Measurements from ENCODE around the gene SPOCK1. TPM values are rescaled to one million over a fixed set of nuclear protein-coding genes. Genes with fewer than 3 reads are reported as not detected.

The SPOCK1 gene
- polyA plus RNA-seq, 3 donors = 1.8 to 5.7 (median 2.1) TPM

DNA sequence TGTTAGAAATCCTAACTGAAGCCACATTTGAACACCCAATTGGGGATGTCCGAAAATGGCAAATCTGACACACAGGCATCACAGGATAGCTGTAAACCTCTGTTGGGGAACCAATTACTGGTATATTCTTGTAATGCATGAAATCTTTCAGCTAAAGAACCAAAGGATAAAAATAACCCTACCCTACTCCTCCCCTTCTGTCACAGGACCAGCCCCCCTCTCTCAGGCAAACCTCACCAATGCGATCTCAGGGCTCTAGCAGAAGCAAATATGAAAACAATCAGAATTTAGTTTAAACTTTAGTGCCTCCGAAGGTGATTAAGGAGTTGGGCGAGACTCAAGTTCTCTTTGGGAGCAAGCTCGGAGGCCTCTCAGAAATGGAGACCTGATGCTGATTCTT is 499.3 kb downstream of the SPOCK1 start:
- Histone ChIP-seq H3K4me2 (replicated peaks; ENCODE audit: extremely low read depth, low read length, poor library complexity, severe bottlenecking) (no peak overlapping the region), H4K20me1 (ENCODE audit: insufficient read depth, low read length) (no peaks in the 10 kb centered on the region), H3K79me2 (ENCODE audit: insufficient read depth, low read length) (no peaks in the 10 kb centered on the region), H3K9me3 (replicated peaks in 1 of 2; ENCODE audit: control insufficient read depth in 1 of 2, insufficient read depth in 1 of 2, low read length in 2 of 2) (peaks cover 5 to 8% of the 10 kb centered on the region in 2 donors), H3K27ac (ENCODE audit: low read depth in 1 of 2, low read length in 2 of 2) (no peak overlapping the region), H3K4me1 (ENCODE audit: control insufficient read depth in 1 of 2, insufficient read depth in 2 of 2, low read length in 2 of 2) (no peaks in the 10 kb centered on the region), H3K36me3 (replicated peaks in 1 of 2; ENCODE audit: control insufficient read depth in 1 of 2, insufficient read depth in 2 of 2, low read length in 2 of 2) (no peaks in the 10 kb centered on the region), H3K27me3 (ENCODE audit: control insufficient read depth in 2 of 2, insufficient read depth in 2 of 2, low read length in 2 of 2) (no peaks in the 10 kb centered on the region), H3K4me3 (replicated peaks in 1 of 3; ENCODE audit: low read depth in 2 of 3, low read length in 3 of 3) (no peak overlapping the region), H2AFZ (ENCODE audit: insufficient read depth, low read depth, low read length, poor library complexity, severe bottlenecking) (no peak overlapping the region), H3K9ac (ENCODE audit: insufficient read depth, low read length, poor library complexity, severe bottlenecking) (no peak overlapping the region)
- Mint-ChIP-seq H3K4me3 (no peak overlapping the region), H3K27me3 (ENCODE audit: low read depth in 3 of 3) (peaks cover 0 to 2% (median 0%) of the 10 kb centered on the region in 3 donors), H3K4me1 (no peaks in the 10 kb centered on the region), H3K9me3 (peaks cover 2 to 15% (median 5%) of the 10 kb centered on the region in 7 donors), H3K27ac (no peak overlapping the region), H3K36me3 (no peaks in the 10 kb centered on the region)
- 100% methylated on average over 2 of the region's 5 CpGs for WGBS (ENCODE audit: insufficient coverage)
- no peak for DNase-seq
- TF ChIP-seq, protein P1, sequence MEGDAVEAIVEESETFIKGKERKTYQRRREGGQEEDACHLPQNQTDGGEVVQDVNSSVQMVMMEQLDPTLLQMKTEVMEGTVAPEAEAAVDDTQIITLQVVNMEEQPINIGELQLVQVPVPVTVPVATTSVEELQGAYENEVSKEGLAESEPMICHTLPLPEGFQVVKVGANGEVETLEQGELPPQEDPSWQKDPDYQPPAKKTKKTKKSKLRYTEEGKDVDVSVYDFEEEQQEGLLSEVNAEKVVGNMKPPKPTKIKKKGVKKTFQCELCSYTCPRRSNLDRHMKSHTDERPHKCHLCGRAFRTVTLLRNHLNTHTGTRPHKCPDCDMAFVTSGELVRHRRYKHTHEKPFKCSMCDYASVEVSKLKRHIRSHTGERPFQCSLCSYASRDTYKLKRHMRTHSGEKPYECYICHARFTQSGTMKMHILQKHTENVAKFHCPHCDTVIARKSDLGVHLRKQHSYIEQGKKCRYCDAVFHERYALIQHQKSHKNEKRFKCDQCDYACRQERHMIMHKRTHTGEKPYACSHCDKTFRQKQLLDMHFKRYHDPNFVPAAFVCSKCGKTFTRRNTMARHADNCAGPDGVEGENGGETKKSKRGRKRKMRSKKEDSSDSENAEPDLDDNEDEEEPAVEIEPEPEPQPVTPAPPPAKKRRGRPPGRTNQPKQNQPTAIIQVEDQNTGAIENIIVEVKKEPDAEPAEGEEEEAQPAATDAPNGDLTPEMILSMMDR (IDR thresholded peaks at IDR 0.05) = no peak
- intact Hi-C loops (cut with micrococcal nuclease) = no loop called here

DNA sequence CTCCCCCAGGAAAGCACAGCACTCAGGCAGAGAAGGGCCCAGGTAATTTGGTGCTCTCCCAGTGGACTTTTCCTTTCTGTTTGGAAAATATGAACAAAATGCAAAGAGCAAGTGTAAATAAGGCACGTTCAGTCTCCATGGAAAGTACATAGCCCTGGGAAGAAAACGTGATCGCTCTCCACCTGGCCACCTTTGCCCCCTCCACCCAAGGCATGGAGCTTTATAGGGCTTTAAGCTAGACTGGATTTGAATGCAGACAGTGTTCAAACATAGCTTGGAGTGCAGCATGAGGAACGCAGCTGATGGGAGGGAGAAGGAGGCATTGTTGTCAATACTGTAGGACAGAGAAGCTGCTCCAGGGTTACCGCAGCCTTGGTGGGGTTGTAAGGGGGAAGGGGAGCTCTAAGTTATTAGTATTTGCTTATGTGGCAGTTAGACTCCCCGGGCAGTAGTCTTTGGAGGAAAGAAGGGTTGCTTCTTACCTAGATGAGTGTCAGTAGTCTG is 500.2 kb downstream of the SPOCK1 start:
- Histone ChIP-seq H3K4me2 (replicated peaks; ENCODE audit: extremely low read depth, low read length, poor library complexity, severe bottlenecking) (no peak overlapping the region), H3K36me3 (replicated peaks in 1 of 2; ENCODE audit: control insufficient read depth in 1 of 2, insufficient read depth in 2 of 2, low read length in 2 of 2) (no peaks in the 10 kb centered on the region)

More for the DNA sequence above, 500.2 kb downstream of the SPOCK1 start:
- intact Hi-C loops (cut with micrococcal nuclease) = no loop called here
- WGBS (ENCODE audit: insufficient coverage) = 89% methylated on average over 2 of the region's 6 CpGs
- Histone ChIP-seq H3K9ac (ENCODE audit: insufficient read depth, low read length, poor library complexity, severe bottlenecking) (no peak overlapping the region), H3K79me2 (ENCODE audit: insufficient read depth, low read length) (no peaks in the 10 kb centered on the region), H3K9me3 (replicated peaks in 1 of 2; ENCODE audit: control insufficient read depth in 1 of 2, insufficient read depth in 1 of 2, low read length in 2 of 2) (peaks cover 5 to 8% of the 10 kb centered on the region in 2 donors), H3K4me1 (ENCODE audit: control insufficient read depth in 1 of 2, insufficient read depth in 2 of 2, low read length in 2 of 2) (no peaks in the 10 kb centered on the region), H3K27ac (ENCODE audit: low read depth in 1 of 2, low read length in 2 of 2) (no peak overlapping the region), H4K20me1 (ENCODE audit: insufficient read depth, low read length) (no peaks in the 10 kb centered on the region), H3K4me3 (replicated peaks in 1 of 3; ENCODE audit: low read depth in 2 of 3, low read length in 3 of 3) (no peak overlapping the region), H3K27me3 (ENCODE audit: control insufficient read depth in 2 of 2, insufficient read depth in 2 of 2, low read length in 2 of 2) (no peaks in the 10 kb centered on the region), H2AFZ (ENCODE audit: insufficient read depth, low read depth, low read length, poor library complexity, severe bottlenecking) (no peak overlapping the region)
- Mint-ChIP-seq H3K9me3 (peaks cover 2 to 15% (median 5%) of the 10 kb centered on the region in 7 donors), H3K27ac (no peak overlapping the region), H3K4me1 (no peaks in the 10 kb centered on the region), H3K27me3 (ENCODE audit: low read depth in 3 of 3) (peaks cover 0 to 2% (median 0%) of the 10 kb centered on the region in 3 donors), H3K36me3 (no peaks in the 10 kb centered on the region), H3K4me3 (no peak overlapping the region)
- TF ChIP-seq, protein P1 (IDR thresholded peaks at IDR 0.05) = no peak
- no peak for DNase-seq
